HFFc6 (cell line): ENCODE measurements around the gene FAXC. TPM values are rescaled to one million over a fixed set of nuclear protein-coding genes. Genes with fewer than 3 reads are reported as not detected.

Experiments
- DNase-seq: peaks from one replicate; pipeline ENCODE4 v3.0.0-alpha.2; 2018
- H3K27ac Mint-ChIP-seq: 2 replicates; pipeline ENCODE4 v1.8.0; 2020; ENCODE audit warnings: mild to moderate bottlenecking, mixed read lengths
- H3K27me3 Mint-ChIP-seq: 2 replicates; pipeline ENCODE4 v1.8.0; 2021; ENCODE audit warnings: mild to moderate bottlenecking, moderate library complexity, mixed read lengths; ENCODE audit not compliant: insufficient read depth
- H3K36me3 Mint-ChIP-seq: 2 replicates; pipeline ENCODE4 v1.8.0; 2021; ENCODE audit warnings: low read depth, mixed read lengths
- H3K4me1 Mint-ChIP-seq: 2 replicates; pipeline ENCODE4 v1.8.0; 2020; ENCODE audit warnings: low read depth, mixed read lengths
- H3K4me3 Mint-ChIP-seq: 2 replicates; pipeline ENCODE4 v1.8.0; 2020; ENCODE audit warnings: mild to moderate bottlenecking, moderate library complexity, mixed read lengths
- H3K9me3 Mint-ChIP-seq: 2 replicates; pipeline ENCODE4 v1.8.0; 2020; ENCODE audit warnings: mild to moderate bottlenecking, mixed read lengths
- total RNA-seq, 6 experiments: library from RNA; stranded (reverse); fragmentation: NEBNext Ultra II Directional; extraction: Animal tissue kit (Norgen Biotek cat#: 25700); gene quantifications; 2 replicates in 1 of 6; 3 replicates in 5 of 6; pipeline ENCODE4 v1.2.3, GENCODE V29; 2021
- TF ChIP-seq, protein P1 (sequence below): fragments of 200-600 bp; sonication (generic); IDR thresholded peaks from 2 replicates; pipeline ENCODE4 v1.5.0; 2021; ENCODE audit warnings: antibody characterized with exemption, mild to moderate bottlenecking

The FAXC gene
- total RNA-seq, 6 experiments from 2014 or later = 1.6 to 3.0 (median 1.9) TPM

DNA sequence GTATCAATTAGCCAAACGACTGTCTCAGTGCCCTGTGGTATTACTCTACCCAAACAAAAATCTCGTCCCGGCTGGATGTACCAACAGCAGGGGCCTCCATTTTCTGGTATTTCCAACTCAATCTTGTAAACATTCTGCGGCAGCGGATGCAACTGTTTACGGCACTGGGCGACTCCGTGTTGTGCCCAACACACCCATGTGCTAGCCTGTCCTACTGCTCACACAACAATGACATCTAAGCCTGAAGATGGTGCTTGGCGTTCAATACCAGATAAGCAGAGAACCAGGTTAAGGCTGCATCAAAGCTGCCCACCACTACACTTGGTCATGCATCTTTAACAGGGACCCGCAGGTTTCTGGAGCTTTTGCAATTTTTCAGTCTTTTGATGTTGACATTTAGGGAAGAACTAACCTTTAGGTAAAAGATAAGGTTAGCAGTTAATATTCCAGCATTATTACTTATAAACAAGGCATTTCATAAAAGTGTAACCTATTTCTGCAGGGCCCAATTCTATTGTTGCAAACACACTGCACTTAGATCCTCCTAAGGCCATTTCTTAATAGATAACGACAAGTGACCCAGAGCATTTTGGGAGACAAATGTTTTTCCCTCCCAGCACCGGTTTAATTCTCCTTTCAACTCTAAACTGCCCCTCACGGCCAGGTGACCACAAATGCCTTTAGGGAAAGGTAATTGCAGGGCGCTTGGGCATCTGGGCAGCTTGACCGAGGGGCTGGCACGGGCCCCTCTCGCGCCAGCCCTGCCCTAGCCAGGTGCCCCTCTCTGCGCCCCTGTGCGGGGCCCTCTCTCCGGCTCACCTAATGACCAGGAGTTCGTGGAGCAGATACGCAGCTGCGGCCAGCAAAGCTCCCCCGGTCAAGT lies 945 bp downstream of the FAXC start:
- H3K27me3 Mint-ChIP-seq = peaks cover 6% of the 10 kb centered on the region
- no peaks in the 10 kb centered on the region for H3K9me3 Mint-ChIP-seq
- H3K36me3 Mint-ChIP-seq = no peaks in the 10 kb centered on the region
- DNase-seq = no peak
- H3K27ac Mint-ChIP-seq = no peak overlapping the region
- H3K4me3 Mint-ChIP-seq = peak overlapping the region; percentile 83
- H3K4me1 Mint-ChIP-seq = peaks cover 19% of the 10 kb centered on the region
- TF ChIP-seq, protein P1, sequence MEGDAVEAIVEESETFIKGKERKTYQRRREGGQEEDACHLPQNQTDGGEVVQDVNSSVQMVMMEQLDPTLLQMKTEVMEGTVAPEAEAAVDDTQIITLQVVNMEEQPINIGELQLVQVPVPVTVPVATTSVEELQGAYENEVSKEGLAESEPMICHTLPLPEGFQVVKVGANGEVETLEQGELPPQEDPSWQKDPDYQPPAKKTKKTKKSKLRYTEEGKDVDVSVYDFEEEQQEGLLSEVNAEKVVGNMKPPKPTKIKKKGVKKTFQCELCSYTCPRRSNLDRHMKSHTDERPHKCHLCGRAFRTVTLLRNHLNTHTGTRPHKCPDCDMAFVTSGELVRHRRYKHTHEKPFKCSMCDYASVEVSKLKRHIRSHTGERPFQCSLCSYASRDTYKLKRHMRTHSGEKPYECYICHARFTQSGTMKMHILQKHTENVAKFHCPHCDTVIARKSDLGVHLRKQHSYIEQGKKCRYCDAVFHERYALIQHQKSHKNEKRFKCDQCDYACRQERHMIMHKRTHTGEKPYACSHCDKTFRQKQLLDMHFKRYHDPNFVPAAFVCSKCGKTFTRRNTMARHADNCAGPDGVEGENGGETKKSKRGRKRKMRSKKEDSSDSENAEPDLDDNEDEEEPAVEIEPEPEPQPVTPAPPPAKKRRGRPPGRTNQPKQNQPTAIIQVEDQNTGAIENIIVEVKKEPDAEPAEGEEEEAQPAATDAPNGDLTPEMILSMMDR = no peak

- H3K27me3 Mint-ChIP-seq = peaks cover 6% of the 10 kb centered on the region
- H3K36me3 Mint-ChIP-seq = no peaks in the 10 kb centered on the region
- TF ChIP-seq, protein P1 = no peak
- no peaks in the 10 kb centered on the region for H3K9me3 Mint-ChIP-seq
- H3K4me1 Mint-ChIP-seq = peaks cover 20% of the 10 kb centered on the region
- H3K4me3 Mint-ChIP-seq = no peak overlapping the region
- no peak overlapping the region for H3K27ac Mint-ChIP-seq
- DNase-seq = no peak
Observed at GRCh38 chr6:99347804-99348203, 1.7 kb downstream of the FAXC start.

- Mint-ChIP-seq H3K27me3 (peaks cover 3% of the 10 kb centered on the region), H3K9me3 (no peaks in the 10 kb centered on the region), H3K36me3 (no peaks in the 10 kb centered on the region), H3K27ac (no peak overlapping the region), H3K4me1 (peaks cover 25% of the 10 kb centered on the region), H3K4me3 (no peak overlapping the region)
- no peak for DNase-seq
- TF ChIP-seq, protein P1 = no peak
Observed at GRCh38 chr6:99346595-99346994, 2.9 kb downstream of the FAXC start.

- H3K9me3 Mint-ChIP-seq = no peaks in the 10 kb centered on the region
- H3K27ac Mint-ChIP-seq = no peak overlapping the region
- H3K27me3 Mint-ChIP-seq = peaks cover 3% of the 10 kb centered on the region
- TF ChIP-seq, protein P1 = no peak
- DNase-seq = no peak
- H3K36me3 Mint-ChIP-seq = no peaks in the 10 kb centered on the region
- H3K4me3 Mint-ChIP-seq = no peak overlapping the region
- peaks cover 30% of the 10 kb centered on the region for H3K4me1 Mint-ChIP-seq
Observed at GRCh38 chr6:99345164-99345563, 4.3 kb downstream of the FAXC start.

- Mint-ChIP-seq H3K27ac (peak overlapping the region; percentile 3; the same call in 1 of the 2 replicates), H3K4me1 (peaks cover 30% of the 10 kb centered on the region), H3K36me3 (no peaks in the 10 kb centered on the region), H3K27me3 (peaks cover 3% of the 10 kb centered on the region), H3K4me3 (no peak overlapping the region; the same call in 1 of the 2 replicates), H3K9me3 (no peaks in the 10 kb centered on the region)
- TF ChIP-seq, protein P1 = no peak
- peak; percentile 19 for DNase-seq
Observed at GRCh38 chr6:99344289-99344688, 5.2 kb downstream of the FAXC start.
